MM.1S (cell line): ENCODE results near the gene B9D2.

Experiments
- DNase-seq: peaks from one replicate; pipeline ENCODE4 v3.0.0-alpha.2; 2015
- H2AFZ ChIP-seq: fragments of 300-600 bp; sonication (generic); 2 replicates; pipeline ENCODE4 v1.6.0; 2016; ENCODE audit warnings: antibody characterized with exemption, low read length
- H3F3A ChIP-seq: fragments of 300-600 bp; sonication (generic); 2 replicates; pipeline ENCODE4 v1.6.1; 2016; ENCODE audit warnings: mild to moderate bottlenecking, antibody characterized with exemption, low read length, moderate library complexity, mixed read lengths; ENCODE audit not compliant: insufficient read depth
- H3K27ac ChIP-seq: fragments of 300-600 bp; sonication (generic); 2 replicates; pipeline ENCODE4 v1.5.1; 2016; ENCODE audit warnings: mild to moderate bottlenecking, low read length
- H3K27me3 ChIP-seq: fragments of 300-600 bp; sonication (generic); replicated peaks from 2 replicates; pipeline ENCODE4 v1.6.0; 2016; ENCODE audit warnings: low read length; ENCODE audit not compliant: insufficient read depth
- H3K36me3 ChIP-seq: fragments of 300-600 bp; sonication (generic); replicated peaks from 2 replicates; pipeline ENCODE4 v1.6.1; 2016; ENCODE audit warnings: mild to moderate bottlenecking, low read length, mixed read lengths; ENCODE audit not compliant: insufficient read depth
- H3K4me1 ChIP-seq: fragments of 300-600 bp; sonication (generic); 2 replicates; pipeline ENCODE4 v1.6.1; 2016; ENCODE audit warnings: low read length, mixed read lengths
- H3K4me2 ChIP-seq: fragments of 300-600 bp; sonication (generic); 2 replicates; pipeline ENCODE4 v1.6.0; 2016; ENCODE audit warnings: low read depth, low read length
- H3K4me3 ChIP-seq: fragments of 300-600 bp; sonication (generic); 2 replicates; pipeline ENCODE4 v1.5.1; 2016; ENCODE audit warnings: low read length, mixed read lengths
- H3K79me2 ChIP-seq: fragments of 300-600 bp; sonication (generic); 2 replicates; pipeline ENCODE4 v1.6.1; 2016; ENCODE audit warnings: mixed run types, low read length, mixed read lengths
- H3K9ac ChIP-seq: fragments of 300-600 bp; sonication (generic); 2 replicates; pipeline ENCODE4 v1.6.1; 2016; ENCODE audit warnings: low read length, mixed read lengths
- H3K9me2 ChIP-seq: fragments of 300-600 bp; sonication (generic); replicated peaks from 2 replicates; pipeline ENCODE4 v1.6.1; 2016; ENCODE audit warnings: mild to moderate bottlenecking, low read length, mixed read lengths; ENCODE audit not compliant: insufficient read depth
- H3K9me3 ChIP-seq: fragments of 300-600 bp; sonication (generic); replicated peaks from 2 replicates; pipeline ENCODE4 v1.6.1; 2016; ENCODE audit warnings: mild to moderate bottlenecking, low read length, mixed read lengths; ENCODE audit not compliant: insufficient read depth
- H4K20me1 ChIP-seq: fragments of 300-600 bp; sonication (generic); 2 replicates; pipeline ENCODE4 v1.6.1; 2016; ENCODE audit warnings: mild to moderate bottlenecking, low read length, moderate library complexity, mixed read lengths; ENCODE audit not compliant: insufficient read depth
- EZH2 ChIP-seq: fragments of 300-600 bp; sonication (generic); optimal IDR thresholded peaks from 2 replicates; pipeline ENCODE3; 2017; ENCODE audit warnings: low read depth, mild to moderate bottlenecking, antibody characterized with exemption, low read length, mixed read lengths
- EZH2phosphoT487 ChIP-seq: fragments of 300-600 bp; sonication (generic); IDR thresholded peaks from 2 replicates; pipeline ENCODE4 v1.6.1; 2018; ENCODE audit warnings: antibody characterized with exemption, low read length
- TF ChIP-seq, protein P1 (sequence below): fragments of 300-600 bp; sonication (generic); IDR thresholded peaks from 2 replicates; pipeline ENCODE4 v1.5.1; 2016; ENCODE audit warnings: antibody characterized with exemption, low read length, mixed read lengths

B9D2 gene

GRCh38 chr19:41309180-41310032 lies 54.5 kb downstream of the B9D2 start:
- H3K36me3 ChIP-seq: no peaks in the 10 kb centered on the region; the same call in 1 of the 2 replicates
- H3K79me2 ChIP-seq: peaks cover 67% of the 10 kb centered on the region
- no peaks in the 10 kb centered on the region for H3K9me2 ChIP-seq
- peak overlapping the region; percentile 94 for H3K4me3 ChIP-seq
- H3K4me2 ChIP-seq: peak overlapping the region; percentile 90
- H4K20me1 ChIP-seq: no peaks in the 10 kb centered on the region
- no peaks in the 10 kb centered on the region for H3K9me3 ChIP-seq
- peak overlapping the region; percentile 78 for H2AFZ ChIP-seq
- H3K27ac ChIP-seq: peak overlapping the region; percentile 90; the same call in 1 of the 2 replicates
- no peaks in the 10 kb centered on the region for H3K27me3 ChIP-seq
- no peak for DNase-seq
- TF ChIP-seq EZH2: no peak
- no peak for TF ChIP-seq EZH2phosphoT487
- TF ChIP-seq, protein P1, sequence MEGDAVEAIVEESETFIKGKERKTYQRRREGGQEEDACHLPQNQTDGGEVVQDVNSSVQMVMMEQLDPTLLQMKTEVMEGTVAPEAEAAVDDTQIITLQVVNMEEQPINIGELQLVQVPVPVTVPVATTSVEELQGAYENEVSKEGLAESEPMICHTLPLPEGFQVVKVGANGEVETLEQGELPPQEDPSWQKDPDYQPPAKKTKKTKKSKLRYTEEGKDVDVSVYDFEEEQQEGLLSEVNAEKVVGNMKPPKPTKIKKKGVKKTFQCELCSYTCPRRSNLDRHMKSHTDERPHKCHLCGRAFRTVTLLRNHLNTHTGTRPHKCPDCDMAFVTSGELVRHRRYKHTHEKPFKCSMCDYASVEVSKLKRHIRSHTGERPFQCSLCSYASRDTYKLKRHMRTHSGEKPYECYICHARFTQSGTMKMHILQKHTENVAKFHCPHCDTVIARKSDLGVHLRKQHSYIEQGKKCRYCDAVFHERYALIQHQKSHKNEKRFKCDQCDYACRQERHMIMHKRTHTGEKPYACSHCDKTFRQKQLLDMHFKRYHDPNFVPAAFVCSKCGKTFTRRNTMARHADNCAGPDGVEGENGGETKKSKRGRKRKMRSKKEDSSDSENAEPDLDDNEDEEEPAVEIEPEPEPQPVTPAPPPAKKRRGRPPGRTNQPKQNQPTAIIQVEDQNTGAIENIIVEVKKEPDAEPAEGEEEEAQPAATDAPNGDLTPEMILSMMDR: no peak
- H3F3A ChIP-seq: peaks cover 32% of the 10 kb centered on the region
- H3K9ac ChIP-seq: peak overlapping the region; percentile 96
- H3K4me1 ChIP-seq: peaks cover 36% of the 10 kb centered on the region

DNA sequence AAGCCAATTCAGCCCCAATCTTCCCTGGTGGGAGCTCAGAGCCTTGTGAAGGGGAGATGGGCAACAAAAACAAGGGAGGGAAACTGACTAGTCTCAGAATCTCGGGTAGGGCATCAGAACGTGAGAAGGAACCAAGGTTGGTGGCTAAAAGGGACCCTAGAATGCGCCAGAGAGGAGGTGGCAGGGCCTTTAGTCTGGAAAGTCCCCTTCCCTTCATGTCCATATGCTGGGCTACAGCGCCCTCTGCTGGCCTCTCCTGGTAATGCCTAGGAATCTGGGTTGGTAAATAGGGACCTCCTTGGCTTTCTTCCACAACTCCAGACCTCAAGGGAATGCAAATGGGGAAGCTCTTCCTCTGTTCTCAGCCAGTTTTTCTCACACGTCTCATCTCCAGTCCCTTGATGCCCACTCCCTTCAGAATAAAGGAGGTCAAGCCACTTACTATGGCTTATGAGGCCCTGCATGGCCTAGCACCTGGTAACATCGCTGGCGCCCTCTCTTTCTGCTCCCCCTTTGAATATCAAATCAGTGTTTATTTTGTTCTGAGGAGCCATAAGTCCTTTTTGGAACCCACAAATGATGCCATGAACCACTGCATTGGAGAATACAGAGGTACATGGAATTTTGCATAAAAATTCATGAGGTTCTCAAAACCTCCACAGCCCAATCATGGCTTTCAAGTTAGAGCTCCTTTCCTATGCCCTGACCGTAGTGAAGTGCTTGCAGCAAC lies 55.3 kb downstream of the B9D2 start:
- H3K4me3 ChIP-seq: peak overlapping the region; percentile 94

DNA sequence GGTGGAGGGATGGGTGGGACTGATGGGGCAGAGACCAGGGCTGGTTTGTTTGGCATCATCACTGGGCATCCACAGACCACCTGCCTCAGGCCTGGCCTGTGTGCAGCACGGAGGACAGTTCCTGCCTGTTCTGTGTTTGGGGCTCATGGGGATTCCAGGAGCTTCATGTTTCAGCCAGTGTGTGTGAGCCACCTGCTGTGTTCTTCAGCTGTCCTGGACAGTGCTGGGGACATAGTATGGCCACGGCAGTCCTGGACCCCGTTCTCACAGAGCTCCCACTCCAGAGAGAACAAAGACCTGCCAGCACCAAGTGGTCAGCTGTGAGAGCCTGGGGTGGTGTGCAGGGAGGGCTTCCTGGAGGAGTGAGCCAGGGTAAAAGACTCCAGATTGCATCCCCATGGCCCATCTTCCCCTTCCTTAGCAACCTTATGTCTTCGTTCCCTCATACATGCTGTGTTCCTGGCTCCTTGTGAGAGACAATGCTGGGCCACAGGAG lies 55.9 kb downstream of the B9D2 start:
- peak overlapping the region; percentile 90 for H3K4me2 ChIP-seq
- H3K36me3 ChIP-seq: no peaks in the 10 kb centered on the region; the same call in 1 of the 2 replicates
- no peaks in the 10 kb centered on the region for H3K9me3 ChIP-seq
- H3K27me3 ChIP-seq: no peaks in the 10 kb centered on the region
- H3K79me2 ChIP-seq: peaks cover 61% of the 10 kb centered on the region
- H3K4me3 ChIP-seq: no peak overlapping the region
- H2AFZ ChIP-seq: 0 out of 2 replicates have a peak overlapping the region, but pooled peaks have one; percentile 31
- H3K9me2 ChIP-seq: no peaks in the 10 kb centered on the region
- H3F3A ChIP-seq: peaks cover 32% of the 10 kb centered on the region
- peaks cover 36% of the 10 kb centered on the region for H3K4me1 ChIP-seq
- H3K27ac ChIP-seq: peak overlapping the region; percentile 90
- H4K20me1 ChIP-seq: no peaks in the 10 kb centered on the region
- peak overlapping the region; percentile 96 for H3K9ac ChIP-seq
- TF ChIP-seq EZH2 (no peak), EZH2phosphoT487 (no peak)
- TF ChIP-seq, protein P1: no peak
- no peak for DNase-seq

More for the DNA sequence above, 55.3 kb downstream of the B9D2 start:
- peak overlapping the region; percentile 90 for H3K4me2 ChIP-seq
- peaks cover 32% of the 10 kb centered on the region for H3F3A ChIP-seq
- no peaks in the 10 kb centered on the region; the same call in 1 of the 2 replicates for H3K36me3 ChIP-seq
- no peaks in the 10 kb centered on the region for H3K27me3 ChIP-seq
- H3K9me2 ChIP-seq: no peaks in the 10 kb centered on the region
- no peak for TF ChIP-seq EZH2phosphoT487
- TF ChIP-seq, protein P1: peak; percentile 95
- H3K4me1 ChIP-seq: peaks cover 36% of the 10 kb centered on the region
- peak overlapping the region; percentile 96 for H3K9ac ChIP-seq
- 0 out of 2 replicates have a peak overlapping the region, but pooled peaks have one; percentile 31 for H2AFZ ChIP-seq
- no peaks in the 10 kb centered on the region for H4K20me1 ChIP-seq
- H3K27ac ChIP-seq: peak overlapping the region; percentile 90
- H3K9me3 ChIP-seq: no peaks in the 10 kb centered on the region
- peaks cover 65% of the 10 kb centered on the region for H3K79me2 ChIP-seq
- peak; percentile 89 for DNase-seq
